Bladder microvascular endothelial cell (primary cell): ENCODE data around the gene LRRC70. TPM values are rescaled to one million over a fixed set of nuclear protein-coding genes. Genes with fewer than 3 reads are reported as not detected.

Experiments
- total RNA-seq: library from RNA; depleted of rRNA; stranded (reverse); fragments of >200 nt; gene quantifications from 2 replicates; pipeline ENCODE4 v1.2.3, GENCODE V29; 2014

Gene LRRC70, protein sequence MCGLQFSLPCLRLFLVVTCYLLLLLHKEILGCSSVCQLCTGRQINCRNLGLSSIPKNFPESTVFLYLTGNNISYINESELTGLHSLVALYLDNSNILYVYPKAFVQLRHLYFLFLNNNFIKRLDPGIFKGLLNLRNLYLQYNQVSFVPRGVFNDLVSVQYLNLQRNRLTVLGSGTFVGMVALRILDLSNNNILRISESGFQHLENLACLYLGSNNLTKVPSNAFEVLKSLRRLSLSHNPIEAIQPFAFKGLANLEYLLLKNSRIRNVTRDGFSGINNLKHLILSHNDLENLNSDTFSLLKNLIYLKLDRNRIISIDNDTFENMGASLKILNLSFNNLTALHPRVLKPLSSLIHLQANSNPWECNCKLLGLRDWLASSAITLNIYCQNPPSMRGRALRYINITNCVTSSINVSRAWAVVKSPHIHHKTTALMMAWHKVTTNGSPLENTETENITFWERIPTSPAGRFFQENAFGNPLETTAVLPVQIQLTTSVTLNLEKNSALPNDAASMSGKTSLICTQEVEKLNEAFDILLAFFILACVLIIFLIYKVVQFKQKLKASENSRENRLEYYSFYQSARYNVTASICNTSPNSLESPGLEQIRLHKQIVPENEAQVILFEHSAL
- total RNA-seq, result 24.0 and 46.3 TPM in 2 replicates

DNA sequence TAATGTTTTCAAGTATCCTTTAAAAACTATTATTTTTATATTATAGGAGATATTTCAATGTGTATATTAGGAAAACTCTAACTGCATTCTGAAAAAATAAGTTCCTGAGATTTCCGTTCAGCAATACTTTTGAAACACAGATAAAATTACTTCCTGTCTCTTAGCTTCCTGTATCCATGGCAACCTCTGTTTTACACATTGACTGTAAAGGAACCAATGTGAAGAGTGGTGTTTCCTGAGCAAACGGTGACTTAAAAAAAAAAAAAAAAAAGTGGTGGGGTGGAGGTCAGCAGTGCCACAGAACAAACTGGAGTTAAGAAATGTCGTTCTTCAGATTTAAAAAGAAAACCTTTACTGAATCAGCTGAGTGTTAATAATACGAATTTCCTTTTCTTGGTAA, at the start of gene LRRC70:
Gene LRRC70, plus strand, starts transcription at position 280 of the 400 bp plus-strand sequence. CDS start 620 bp downstream, outside the sequence.

Other genes starting within 250 kb of the LRRC70 start
- 19.3 and 63.7 TPM in 2 replicates for gene DIMT1, start 174.9 kb upstream of the LRRC70 start, total RNA-seq
- gene IPO11, start 166.1 kb upstream of the LRRC70 start, total RNA-seq, result 70.7 and 129 TPM in 2 replicates